Keratinocyte (primary cell): ENCODE data around the gene PARD6B.

Source experiments
- CTCF ChIP-seq, 3 experiments: IDR thresholded peaks in 1 of 3; conservative IDR thresholded peaks in 1 of 3; optimal IDR thresholded peaks in 1 of 3; 2 replicates in 2 of 3; 3 replicates in 1 of 3; pipeline versions ENCODE3 to v1.5.1; 2011; ENCODE audit warnings: low read length in 3 of 3, mild to moderate bottlenecking in 3 of 3, moderate library complexity in 2 of 3, control low read depth in 1 of 3, inconsistent platforms in 1 of 3; ENCODE audit not compliant: insufficient read depth in 2 of 3; ENCODE audit errors: extremely low read depth in 1 of 3
- EZH2 ChIP-seq: IDR thresholded peaks from one replicate; pipeline ENCODE4 v1.6.1; 2012; ENCODE audit warnings: inconsistent platforms, mild to moderate bottlenecking, low read length, moderate library complexity

- no peak for TF ChIP-seq CTCF (optimal IDR thresholded peaks at IDR 0.05 in 1 of 3, IDR thresholded peaks at IDR 0.05 in 1 of 3, conservative IDR thresholded peaks at IDR 0.05 in 1 of 3; ENCODE audit: extremely low read depth in 1 of 3, insufficient read depth in 2 of 3, low read length in 3 of 3)
- TF ChIP-seq EZH2 = no peak
Measured at GRCh38 chr20:50721881-50722281, 9.5 kb upstream of the PARD6B start.
